Coronary artery (tissue), 2 donors: ENCODE results near the gene TRIM29.

Source experiments
- DNase-seq: peaks from one replicate; pipeline ENCODE4 v3.0.0-alpha.2; 2017; ENCODE audit warnings: low spot score
- H3K27ac ChIP-seq, 2 donors: fragments of 200-600 bp; sonication (generic); one replicate each; pipeline ENCODE4 v1.5.1; 2016 to 2019
- H3K4me3 ChIP-seq: fragments of 200-600 bp; sonication (generic); 2 replicates; pipeline ENCODE4 v1.5.1; 2016; ENCODE audit warnings: mild to moderate bottlenecking, moderate library complexity
- TF ChIP-seq, protein P1 (sequence below): fragments of 200-600 bp; sonication (generic); IDR thresholded peaks from one replicate; pipeline ENCODE4 v1.5.1; 2019; ENCODE audit warnings: antibody characterized with exemption

TRIM29 gene

DNA sequence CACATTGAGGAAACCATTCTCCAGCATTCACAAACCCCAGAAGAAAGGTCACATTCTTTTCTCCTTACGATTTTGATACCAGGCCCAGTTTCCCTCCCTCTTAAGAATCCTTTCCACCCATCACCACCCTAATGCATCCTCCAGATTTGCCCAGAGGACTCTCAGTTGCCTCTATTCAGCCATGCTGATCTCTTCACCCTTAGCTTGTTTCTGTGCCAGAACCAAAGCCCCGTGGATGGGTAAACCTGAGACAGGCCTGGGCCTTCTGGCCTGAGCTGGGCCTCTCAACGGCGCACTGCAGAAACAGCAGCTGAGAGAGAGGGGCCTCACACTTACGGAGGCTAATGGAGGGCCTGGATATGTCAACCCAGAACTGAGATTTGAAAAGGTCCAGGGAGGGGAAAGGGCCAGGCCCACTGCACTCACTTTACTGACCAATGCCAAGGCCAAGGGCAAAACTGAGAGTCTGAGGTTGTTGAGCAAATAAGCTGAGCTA lies 40.7 kb upstream of the TRIM29 start:
- peak overlapping the region in 1 of 2 donors; percentile 61 for H3K27ac ChIP-seq

DNA sequence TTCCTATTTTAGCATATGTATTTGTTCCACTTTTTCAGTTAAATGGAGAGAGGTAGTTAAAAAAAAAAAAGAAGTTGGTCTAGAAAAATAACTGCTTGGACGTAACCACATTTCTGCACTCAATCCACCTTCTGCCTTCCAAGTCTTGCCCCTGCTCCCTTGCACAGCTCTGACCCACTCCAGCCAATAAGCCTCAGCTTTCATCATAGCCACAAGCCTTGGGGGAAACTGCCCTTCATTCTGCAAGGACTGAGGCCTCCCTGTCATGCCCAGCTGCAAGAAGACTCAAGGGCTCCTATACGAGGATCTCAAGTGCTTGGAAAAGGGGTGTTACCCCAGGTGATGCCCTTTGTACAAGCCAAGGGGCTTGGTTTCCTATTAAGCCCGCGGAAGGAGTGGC lies 37.0 kb upstream of the TRIM29 start:
- TF ChIP-seq, protein P1, sequence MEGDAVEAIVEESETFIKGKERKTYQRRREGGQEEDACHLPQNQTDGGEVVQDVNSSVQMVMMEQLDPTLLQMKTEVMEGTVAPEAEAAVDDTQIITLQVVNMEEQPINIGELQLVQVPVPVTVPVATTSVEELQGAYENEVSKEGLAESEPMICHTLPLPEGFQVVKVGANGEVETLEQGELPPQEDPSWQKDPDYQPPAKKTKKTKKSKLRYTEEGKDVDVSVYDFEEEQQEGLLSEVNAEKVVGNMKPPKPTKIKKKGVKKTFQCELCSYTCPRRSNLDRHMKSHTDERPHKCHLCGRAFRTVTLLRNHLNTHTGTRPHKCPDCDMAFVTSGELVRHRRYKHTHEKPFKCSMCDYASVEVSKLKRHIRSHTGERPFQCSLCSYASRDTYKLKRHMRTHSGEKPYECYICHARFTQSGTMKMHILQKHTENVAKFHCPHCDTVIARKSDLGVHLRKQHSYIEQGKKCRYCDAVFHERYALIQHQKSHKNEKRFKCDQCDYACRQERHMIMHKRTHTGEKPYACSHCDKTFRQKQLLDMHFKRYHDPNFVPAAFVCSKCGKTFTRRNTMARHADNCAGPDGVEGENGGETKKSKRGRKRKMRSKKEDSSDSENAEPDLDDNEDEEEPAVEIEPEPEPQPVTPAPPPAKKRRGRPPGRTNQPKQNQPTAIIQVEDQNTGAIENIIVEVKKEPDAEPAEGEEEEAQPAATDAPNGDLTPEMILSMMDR, result no peak
- peak; percentile 26 for DNase-seq
- H3K4me3 ChIP-seq, result no peak overlapping the region
- H3K27ac ChIP-seq, result no peak overlapping the region

More for the DNA sequence above, 40.7 kb upstream of the TRIM29 start:
- H3K4me3 ChIP-seq, result no peak overlapping the region
- DNase-seq, result peak; percentile 47
- TF ChIP-seq, protein P1, result no peak

GRCh38 chr11:120173807-120174206 lies 35.9 kb upstream of the TRIM29 start:
- peak; percentile 45 for DNase-seq
- Histone ChIP-seq H3K27ac (no peak overlapping the region), H3K4me3 (no peak overlapping the region)
- TF ChIP-seq, protein P1, result no peak

DNA sequence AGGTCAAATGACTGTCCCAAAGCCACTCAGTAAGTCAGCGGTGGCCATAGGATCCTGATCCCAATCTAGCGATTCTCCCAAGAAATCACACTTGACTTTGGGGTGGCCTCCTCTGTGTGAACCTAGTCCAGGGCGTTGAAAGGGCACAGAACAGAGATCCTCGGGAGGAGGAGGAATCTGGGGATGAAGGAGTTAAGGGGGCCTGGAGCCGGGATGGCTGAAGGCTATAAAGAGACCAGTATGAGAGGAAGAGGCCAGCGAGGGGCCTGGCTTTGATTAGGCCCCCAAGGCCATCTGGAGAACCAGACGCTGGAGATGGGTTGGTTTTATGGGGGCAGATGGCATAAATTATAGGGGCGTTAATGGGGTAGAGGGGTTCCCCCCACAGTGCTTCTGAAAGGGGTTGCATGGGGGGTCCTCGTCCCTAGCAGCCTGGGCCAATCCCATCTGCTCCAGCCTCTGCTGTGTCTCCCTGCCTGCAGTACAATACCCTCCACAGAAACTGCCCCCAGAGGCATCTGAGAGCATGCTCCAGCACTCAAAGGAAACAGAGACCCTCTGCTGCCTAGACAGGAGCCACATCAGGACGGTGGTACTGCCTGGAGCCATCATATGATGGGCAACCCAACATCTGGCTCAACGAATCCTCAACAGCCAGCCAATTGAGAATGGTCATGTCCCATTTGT lies 35.2 kb upstream of the TRIM29 start:
- peak; percentile 53 for DNase-seq
- Histone ChIP-seq H3K27ac (no peak overlapping the region), H3K4me3 (no peak overlapping the region)
- TF ChIP-seq, protein P1, result no peak

DNA sequence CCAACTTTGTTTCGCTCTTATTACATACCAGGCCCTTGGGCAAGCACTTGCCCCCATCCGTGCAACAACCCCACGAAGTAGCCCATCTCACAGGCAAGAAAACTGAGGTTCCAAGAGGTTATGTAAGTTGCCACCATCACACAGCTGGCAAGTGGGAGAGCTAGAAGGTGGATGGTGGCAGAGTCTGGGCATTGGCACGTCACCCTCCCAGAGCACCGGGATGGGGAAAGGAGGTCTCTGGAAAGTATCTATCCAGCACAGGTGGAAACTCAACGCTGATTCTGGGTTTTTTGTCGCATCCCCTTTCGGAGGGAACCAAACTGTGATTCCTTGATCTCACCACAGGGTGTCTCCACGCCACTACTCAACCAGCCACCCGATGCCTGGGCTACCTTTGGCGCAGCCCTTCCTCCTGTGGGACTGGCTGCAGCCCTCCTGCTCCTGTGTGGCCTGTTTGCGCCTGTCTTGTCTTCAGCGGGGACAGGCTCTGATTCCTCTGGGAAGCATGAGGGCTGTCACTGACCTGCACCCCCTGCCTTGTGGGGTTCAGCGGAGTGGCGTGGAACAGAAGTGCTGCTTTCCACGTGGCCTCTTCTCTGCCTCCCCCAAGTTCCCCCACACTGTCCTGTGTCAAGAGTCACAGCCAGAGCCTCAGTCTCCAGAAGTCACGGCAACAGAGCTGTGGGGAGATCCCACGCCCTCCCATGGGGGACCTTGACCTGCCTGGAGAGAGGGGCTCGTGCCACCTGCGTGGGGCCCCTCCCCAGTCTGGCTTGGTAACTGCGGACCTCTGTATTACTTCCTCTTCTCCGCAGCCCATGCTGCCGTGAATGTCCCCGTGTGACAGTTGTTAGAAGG lies 34.4 kb upstream of the TRIM29 start:
- Histone ChIP-seq H3K27ac (no peak overlapping the region), H3K4me3 (no peak overlapping the region)
- TF ChIP-seq, protein P1, result peak; percentile 71
- peak; percentile 79 for DNase-seq

- DNase-seq, result peak; percentile 67
These were observed 32.9 kb upstream of the TRIM29 start for GRCh38 chr11:120170741-120171261.

More at GRCh38 chr11:120170741-120171261, 32.9 kb upstream of the TRIM29 start:
- no peak overlapping the region for H3K4me3 ChIP-seq
- no peak overlapping the region for H3K27ac ChIP-seq
- TF ChIP-seq, protein P1, result no peak
